HEK293T (cell line): ENCODE data around the gene ZBTB46.
A peak's percentile ranks its signal among the peaks of the same experiment; 100 is the strongest.

Source experiments
- CTCF ChIA-PET: fragments of 350-600 bp; formaldehyde crosslinking; extraction: SDS; loops from one replicate; lab custom pipeline; 2021; ENCODE audit warnings: antibody characterized with exemption, inconsistent platforms; lab: Yijun Ruan, JAX
- POLR2A ChIA-PET: fragments of 350-600 bp; formaldehyde crosslinking; extraction: SDS; loops from one replicate; lab custom pipeline; 2020; ENCODE audit warnings: antibody characterized with exemption, inconsistent platforms; lab: Yijun Ruan, JAX
- DNase-seq: peaks from one replicate; pipeline ENCODE4 v3.0.0; 2012; ENCODE audit warnings: mixed read lengths; ENCODE audit errors: extremely low spot score
- ARNT ChIP-seq: fragments of 450-650 bp; IDR thresholded peaks from 2 replicates; pipeline ENCODE4 v1.6.1; 2017; ENCODE audit warnings: mild to moderate bottlenecking
- BHLHE40 ChIP-seq: fragments of 450-650 bp; IDR thresholded peaks from 2 replicates; pipeline ENCODE4 v1.6.1; 2016; ENCODE audit warnings: mild to moderate bottlenecking, moderate library complexity, borderline replicate concordance
- CTBP1 ChIP-seq: fragments of 450-650 bp; IDR thresholded peaks from 2 replicates; pipeline ENCODE4 v1.6.1; 2016; ENCODE audit warnings: borderline replicate concordance
- ELF4 ChIP-seq: fragments of 450-650 bp; IDR thresholded peaks from 2 replicates; pipeline ENCODE4 v1.6.1; 2017; ENCODE audit warnings: antibody characterized with exemption
- FOXA1 ChIP-seq: fragments of 450-650 bp; IDR thresholded peaks from 2 replicates; pipeline ENCODE4 v1.6.1; 2016; ENCODE audit warnings: mild to moderate bottlenecking
- FOXK2 ChIP-seq: fragments of 450-650 bp; IDR thresholded peaks from 2 replicates; pipeline ENCODE4 v1.6.1; 2016; ENCODE audit warnings: mild to moderate bottlenecking
- FOXM1 ChIP-seq: fragments of 450-650 bp; IDR thresholded peaks from 2 replicates; pipeline ENCODE4 v1.6.1; 2017; ENCODE audit warnings: mild to moderate bottlenecking, borderline replicate concordance
- HDGF ChIP-seq: fragments of 450-650 bp; IDR thresholded peaks from 2 replicates; pipeline ENCODE4 v1.6.1; 2017; ENCODE audit warnings: antibody characterized with exemption, borderline replicate concordance
- L3MBTL2 ChIP-seq: fragments of 450-650 bp; conservative IDR thresholded peaks from 2 replicates; pipeline ENCODE4 v1.6.1; 2016; ENCODE audit warnings: mild to moderate bottlenecking
- LEF1 ChIP-seq: fragments of 450-650 bp; IDR thresholded peaks from 2 replicates; pipeline ENCODE4 v1.6.1; 2017; ENCODE audit warnings: mild to moderate bottlenecking, borderline replicate concordance
- NFRKB ChIP-seq: fragments of 450-650 bp; IDR thresholded peaks from 2 replicates; pipeline ENCODE4 v1.6.1; 2016; ENCODE audit warnings: mild to moderate bottlenecking, moderate library complexity
- PKNOX1 ChIP-seq: fragments of 450-650 bp; IDR thresholded peaks from 2 replicates; pipeline ENCODE4 v1.6.1; 2016
- SP1 ChIP-seq: fragments of 450-650 bp; IDR thresholded peaks from 2 replicates; pipeline ENCODE4 v1.6.1; 2017
- SUZ12 ChIP-seq: fragments of 450-650 bp; IDR thresholded peaks from 2 replicates; pipeline ENCODE4 v1.6.1; 2016; ENCODE audit warnings: mild to moderate bottlenecking
- TARDBP ChIP-seq: fragments of 450-650 bp; IDR thresholded peaks from 2 replicates; pipeline ENCODE4 v1.6.1; 2016
- ZNF384 ChIP-seq: fragments of 450-650 bp; IDR thresholded peaks from 2 replicates; pipeline ENCODE4 v1.6.1; 2016

The ZBTB46 gene

DNA sequence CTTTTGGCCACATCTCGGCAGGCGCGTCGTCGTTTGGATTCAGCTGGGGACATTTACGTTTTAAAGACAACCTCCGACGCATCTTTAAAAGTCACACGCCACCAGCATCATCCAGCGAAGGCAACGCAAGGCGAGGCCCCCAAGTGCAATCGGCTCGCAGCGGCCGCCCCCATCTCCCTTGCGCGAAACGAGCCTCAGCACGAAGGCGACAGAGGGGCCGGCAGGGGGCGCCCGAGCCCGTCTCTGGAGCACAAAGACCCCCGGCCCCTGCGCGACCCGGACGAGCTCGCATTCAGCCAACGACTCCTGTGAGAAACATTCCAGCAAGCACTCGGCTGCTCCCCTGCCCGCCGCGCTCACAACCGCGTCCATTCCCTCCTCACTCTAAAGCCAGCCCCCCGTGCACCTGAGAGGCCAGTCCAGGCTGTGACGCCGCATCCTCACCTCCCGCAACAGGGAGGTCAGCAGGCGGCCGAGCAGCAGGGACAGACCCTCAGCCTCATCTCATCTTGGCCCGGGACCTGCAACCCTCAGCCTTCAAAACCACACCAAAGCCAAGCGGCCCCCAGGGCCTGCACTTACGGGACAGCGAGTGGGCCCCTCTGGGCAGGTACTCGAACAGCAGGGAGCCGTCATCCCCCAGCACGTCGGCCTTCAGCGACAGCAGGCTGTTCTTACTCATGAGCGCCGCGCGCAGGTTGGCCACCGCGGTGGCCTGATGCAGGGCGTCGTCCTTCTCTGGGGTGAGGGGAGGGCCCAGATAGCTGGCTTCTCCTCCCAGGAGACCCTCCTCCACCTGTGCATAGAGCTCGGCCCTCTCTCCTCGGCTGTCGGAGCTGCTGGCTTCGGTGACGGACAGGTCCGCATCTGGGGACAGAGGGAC lies 55.7 kb downstream of the ZBTB46 start:
- POLR2A ChIA-PET = interaction anchor here (0.9 to 1.7 kb wide), 3 partner anchors 9 to 181 kb away, joined by 3 to 5 read pairs (median 4); partner anchors contain the start of genes TPD52L2 and UCKL1
- CTCF ChIA-PET = interaction anchor here (0.6 to 1.8 kb wide), 6 partner anchors 9 to 90 kb away, joined by 3 to 8 read pairs (median 4); partner anchors contain the start of gene TPD52L2
- TF ChIP-seq ELF4 (no peak), PKNOX1 (no peak), ARNT (no peak), BHLHE40 (no peak), FOXK2 (no peak), SUZ12 (no peak), FOXA1 (no peak), ZNF384 (no peak), CTBP1 (no peak), NFRKB (no peak), LEF1 (no peak), FOXM1 (no peak), L3MBTL2 (no peak), HDGF (no peak), SP1 (no peak)
- DNase-seq = peak; percentile 74

GRCh38 chr20:63774306-63774705 lies 56.8 kb downstream of the ZBTB46 start:
- TF ChIP-seq NFRKB (no peak), ELF4 (no peak), SUZ12 (no peak), FOXM1 (no peak), PKNOX1 (no peak), L3MBTL2 (no peak), HDGF (no peak), FOXK2 (no peak), BHLHE40 (no peak), ZNF384 (no peak)
- ChIA-PET POLR2A (no interaction called here), CTCF (interaction anchor here (1.4 to 1.8 kb wide), 3 partner anchors 10 to 91 kb away, joined by 6 to 8 read pairs (median 7); partner anchors contain the start of gene TPD52L2)
- DNase-seq = no peak

DNA sequence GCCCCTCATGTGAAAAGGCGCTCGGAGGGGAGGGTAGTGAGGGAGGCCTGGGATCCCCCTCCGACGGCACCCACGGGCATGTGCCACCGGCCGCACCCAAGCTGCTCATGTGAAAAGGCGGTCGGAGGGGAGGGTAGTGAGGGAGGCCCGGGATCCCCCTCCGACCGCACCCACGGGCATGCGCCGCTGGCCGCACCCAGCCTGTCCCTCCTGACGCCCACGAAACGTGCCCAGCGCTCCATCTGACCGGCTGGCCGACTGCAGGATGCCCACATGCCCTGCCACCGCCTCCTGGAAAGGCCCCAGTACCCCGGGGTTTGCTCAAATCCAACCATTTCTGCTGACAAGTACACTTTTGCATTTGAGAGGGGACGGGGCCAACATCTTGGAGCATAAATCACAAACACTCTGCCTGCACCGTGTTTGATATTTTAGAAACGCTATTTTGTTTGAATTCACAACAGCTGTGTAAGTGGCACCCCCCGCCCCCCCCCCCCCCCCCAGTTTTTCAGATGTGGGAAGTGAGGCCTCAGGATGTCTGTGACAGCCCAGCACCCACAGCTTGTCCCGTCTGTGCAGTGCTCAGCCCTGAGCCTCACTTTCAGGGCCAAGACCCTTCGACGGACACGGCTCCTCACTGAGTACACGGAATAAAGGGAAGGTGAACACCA lies 57.4 kb downstream of the ZBTB46 start:
- CTCF ChIA-PET = interaction anchor here (1.4 kb wide), 1 partner anchor 10 kb away, joined by 8 read pairs; no protein-coding TSS in a partner anchor
- no peak for DNase-seq
- POLR2A ChIA-PET = interaction anchor here (1.3 kb wide), 1 partner anchor 66 kb away, joined by 4 read pairs; the partner anchor contains the start of genes ARFRP1 and ZGPAT
- TF ChIP-seq FOXM1 (no peak), PKNOX1 (no peak), L3MBTL2 (no peak), CTBP1 (no peak), FOXA1 (no peak), ELF4 (no peak), SP1 (no peak), ZNF384 (no peak)

- POLR2A ChIA-PET = interaction anchor here (1.3 kb wide), 1 partner anchor 65 kb away, joined by 4 read pairs; the partner anchor contains the start of genes ARFRP1 and ZGPAT
- CTCF ChIA-PET = no interaction called here
- no peak for DNase-seq
- TF ChIP-seq LEF1 (no peak), SP1 (no peak), FOXK2 (no peak), CTBP1 (no peak), HDGF (no peak), FOXM1 (no peak), NFRKB (no peak), ARNT (no peak), FOXA1 (no peak), ZNF384 (no peak), SUZ12 (no peak), L3MBTL2 (no peak), BHLHE40 (no peak), ELF4 (no peak), TARDBP (no peak), PKNOX1 (no peak)
Measured at GRCh38 chr20:63772781-63773518, 58.1 kb downstream of the ZBTB46 start.
